Calu3 (cell line): Measurements from ENCODE around the gene PAQR6. TPM values are rescaled to one million over a fixed set of nuclear protein-coding genes. Genes with fewer than 3 reads are reported as not detected.

ENCODE experiments used
- BruUV-seq: library from RNA; stranded (reverse); fragments of 400-500 nt; replicated peaks from 2 replicates; lab custom pipeline; 2021; lab: Mats Ljungman, UMichigan
- CTCF ChIA-PET: fragments of 300-600 bp; sonication (Branson Sonifier 250); formaldehyde crosslinking; loops from one replicate; lab custom pipeline; 2022; ENCODE audit warnings: antibody characterized with exemption; lab: Charles Lee
- DNase-seq: peaks from one replicate; pipeline ENCODE4 v3.0.0; 2022
- H3K27ac Mint-ChIP-seq: one replicate; pipeline ENCODE4 v1.8.0; 2022; ENCODE audit warnings: mixed read lengths; ENCODE audit not compliant: unreplicated experiment
- H3K27me3 Mint-ChIP-seq: one replicate; pipeline ENCODE4 v1.8.0; 2022; ENCODE audit warnings: mixed read lengths; ENCODE audit not compliant: unreplicated experiment
- H3K36me3 Mint-ChIP-seq: one replicate; pipeline ENCODE4 v1.8.0; 2022; ENCODE audit warnings: mild to moderate bottlenecking, moderate library complexity, mixed read lengths; ENCODE audit not compliant: insufficient read depth, unreplicated experiment
- H3K4me1 Mint-ChIP-seq: one replicate; pipeline ENCODE4 v1.8.0; 2022; ENCODE audit warnings: mild to moderate bottlenecking, low read depth, mixed read lengths; ENCODE audit not compliant: unreplicated experiment
- H3K4me3 Mint-ChIP-seq: one replicate; pipeline ENCODE4 v1.8.0; 2022; ENCODE audit warnings: mild to moderate bottlenecking, low read depth, moderate library complexity, mixed read lengths; ENCODE audit not compliant: unreplicated experiment
- H3K9me3 Mint-ChIP-seq: one replicate; pipeline ENCODE4 v1.8.0; 2022; ENCODE audit warnings: low read depth, mixed read lengths; ENCODE audit not compliant: unreplicated experiment
- intact Hi-C: fragments of 100-400 bp; cut with micrococcal nuclease; formaldehyde crosslinking; loops from one replicate; pipeline ENCODE4 v1.10.0; 2022; ENCODE audit not compliant: unreplicated experiment
- total RNA-seq: library from RNA; stranded (reverse); gene quantifications from 2 replicates; pipeline ENCODE4 v1.2.3, GENCODE V29; 2022
- TF ChIP-seq, protein P1 (sequence below): fragments of 200-600 bp; IDR thresholded peaks from one replicate; pipeline ENCODE4 v1.8.0; 2022; ENCODE audit warnings: antibody characterized with exemption; ENCODE audit not compliant: unreplicated experiment

The PAQR6 gene
- total RNA-seq, 1 experiment from 2014 or later: 20.4 TPM

DNA sequence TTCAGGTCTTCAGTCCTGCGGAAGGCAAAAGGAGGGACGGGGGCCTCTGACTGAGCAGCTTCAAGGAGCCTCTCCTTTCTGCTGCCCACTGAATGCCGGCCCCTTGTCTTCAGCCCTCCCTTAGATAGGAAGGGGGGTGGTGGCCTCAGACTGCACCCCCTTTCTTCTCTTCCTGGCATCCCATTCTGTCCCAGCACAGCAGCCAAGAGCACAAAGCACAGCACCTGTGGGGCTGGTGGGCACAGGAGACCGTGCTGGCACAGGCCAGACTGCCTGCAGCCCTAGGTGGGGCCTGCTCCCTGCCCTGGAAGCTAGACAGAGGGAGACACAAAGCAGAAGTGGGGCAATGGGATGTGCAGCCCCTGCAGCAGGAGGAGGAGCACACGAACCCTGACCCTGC is 1.7 kb upstream of the PAQR6 start:
- Mint-ChIP-seq H3K27me3 (peaks cover 22% of the 10 kb centered on the region), H3K4me1 (no peaks in the 10 kb centered on the region), H3K36me3 (peaks cover 41% of the 10 kb centered on the region), H3K4me3 (no peak overlapping the region), H3K27ac (no peak overlapping the region), H3K9me3 (no peaks in the 10 kb centered on the region)
- BruUV-seq: no TSS peak
- intact Hi-C loops: no loop called here
- CTCF ChIA-PET: no interaction called here
- DNase-seq: no peak
- TF ChIP-seq, protein P1, sequence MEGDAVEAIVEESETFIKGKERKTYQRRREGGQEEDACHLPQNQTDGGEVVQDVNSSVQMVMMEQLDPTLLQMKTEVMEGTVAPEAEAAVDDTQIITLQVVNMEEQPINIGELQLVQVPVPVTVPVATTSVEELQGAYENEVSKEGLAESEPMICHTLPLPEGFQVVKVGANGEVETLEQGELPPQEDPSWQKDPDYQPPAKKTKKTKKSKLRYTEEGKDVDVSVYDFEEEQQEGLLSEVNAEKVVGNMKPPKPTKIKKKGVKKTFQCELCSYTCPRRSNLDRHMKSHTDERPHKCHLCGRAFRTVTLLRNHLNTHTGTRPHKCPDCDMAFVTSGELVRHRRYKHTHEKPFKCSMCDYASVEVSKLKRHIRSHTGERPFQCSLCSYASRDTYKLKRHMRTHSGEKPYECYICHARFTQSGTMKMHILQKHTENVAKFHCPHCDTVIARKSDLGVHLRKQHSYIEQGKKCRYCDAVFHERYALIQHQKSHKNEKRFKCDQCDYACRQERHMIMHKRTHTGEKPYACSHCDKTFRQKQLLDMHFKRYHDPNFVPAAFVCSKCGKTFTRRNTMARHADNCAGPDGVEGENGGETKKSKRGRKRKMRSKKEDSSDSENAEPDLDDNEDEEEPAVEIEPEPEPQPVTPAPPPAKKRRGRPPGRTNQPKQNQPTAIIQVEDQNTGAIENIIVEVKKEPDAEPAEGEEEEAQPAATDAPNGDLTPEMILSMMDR: no peak

DNA sequence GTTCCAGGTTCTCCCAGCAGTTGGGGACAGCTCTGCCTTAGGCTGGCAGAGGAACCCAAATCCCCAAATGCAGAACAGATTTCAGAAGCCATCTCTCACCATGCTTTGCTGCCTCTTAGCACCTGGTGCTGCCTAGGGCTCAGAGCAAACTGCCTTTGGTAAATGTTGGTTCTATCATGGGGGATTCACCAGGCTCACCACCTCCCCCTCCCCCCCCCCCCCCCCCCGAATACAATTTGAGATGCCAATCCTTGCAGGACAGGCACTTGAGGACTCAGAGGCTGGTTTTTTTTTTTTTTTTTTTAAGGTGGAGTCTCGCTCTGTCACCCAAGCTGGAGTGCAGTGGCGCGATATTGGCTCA is 447 bp upstream of the PAQR6 start:
- Mint-ChIP-seq H3K9me3 (no peaks in the 10 kb centered on the region), H3K4me3 (no peak overlapping the region), H3K27me3 (peaks cover 23% of the 10 kb centered on the region), H3K27ac (no peak overlapping the region), H3K36me3 (peaks cover 48% of the 10 kb centered on the region), H3K4me1 (no peaks in the 10 kb centered on the region)
- no peak for DNase-seq
- no TSS peak for BruUV-seq
- TF ChIP-seq, protein P1: no peak
- intact Hi-C loops: no loop called here
- CTCF ChIA-PET: interaction anchor here (0.7 to 0.9 kb wide), 3 partner anchors 18 to 1701 kb away, joined by 3 to 9 read pairs (median 5); no protein-coding TSS in a partner anchor

DNA sequence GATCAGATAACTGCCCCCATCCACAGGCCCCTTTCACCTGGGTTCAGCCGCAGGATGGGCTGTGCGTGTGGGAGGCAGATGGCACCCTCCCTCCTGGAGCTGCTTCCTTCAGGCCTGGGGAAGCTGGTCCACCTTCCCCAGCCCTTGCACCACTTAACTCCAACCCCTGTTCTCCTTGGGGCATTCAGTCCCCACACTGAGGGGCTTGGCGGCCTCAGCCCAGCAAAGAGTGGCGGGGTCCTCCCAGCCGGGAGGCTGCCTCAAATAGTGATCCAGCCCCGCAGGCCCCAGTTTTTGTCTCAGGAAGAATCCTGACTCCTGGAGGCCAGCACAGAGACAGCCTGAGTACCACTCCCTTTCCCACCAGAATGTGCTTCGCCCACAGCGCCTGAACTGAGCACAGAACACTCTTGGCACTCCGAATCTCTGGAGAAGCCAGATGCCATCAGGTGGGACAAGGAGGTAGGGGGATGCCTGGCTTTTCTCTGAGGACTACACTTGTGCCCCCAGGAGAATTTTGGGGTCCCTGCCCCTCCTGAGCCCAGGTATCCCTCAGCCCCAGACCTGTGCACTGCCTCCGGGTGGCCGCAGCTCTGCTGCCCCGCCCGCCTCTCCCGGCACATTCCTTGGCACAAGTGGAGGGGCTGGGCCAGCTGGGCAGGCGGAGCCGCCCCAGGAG is 936 bp downstream of the PAQR6 start:
- TF ChIP-seq, protein P1: no peak
- Mint-ChIP-seq H3K27me3 (peaks cover 23% of the 10 kb centered on the region), H3K4me1 (no peaks in the 10 kb centered on the region), H3K36me3 (peaks cover 57% of the 10 kb centered on the region), H3K9me3 (no peaks in the 10 kb centered on the region), H3K4me3 (no peak overlapping the region), H3K27ac (peak overlapping the region; percentile 24)
- CTCF ChIA-PET: interaction anchor here (0.6 to 1.7 kb wide), 3 partner anchors 33 to 101 kb away, joined by 3 read pairs; partner anchors contain the start of gene TMEM79
- peak; percentile 30 for DNase-seq
- BruUV-seq: TSS peak; percentile 8
- intact Hi-C loops: no loop called here

DNA sequence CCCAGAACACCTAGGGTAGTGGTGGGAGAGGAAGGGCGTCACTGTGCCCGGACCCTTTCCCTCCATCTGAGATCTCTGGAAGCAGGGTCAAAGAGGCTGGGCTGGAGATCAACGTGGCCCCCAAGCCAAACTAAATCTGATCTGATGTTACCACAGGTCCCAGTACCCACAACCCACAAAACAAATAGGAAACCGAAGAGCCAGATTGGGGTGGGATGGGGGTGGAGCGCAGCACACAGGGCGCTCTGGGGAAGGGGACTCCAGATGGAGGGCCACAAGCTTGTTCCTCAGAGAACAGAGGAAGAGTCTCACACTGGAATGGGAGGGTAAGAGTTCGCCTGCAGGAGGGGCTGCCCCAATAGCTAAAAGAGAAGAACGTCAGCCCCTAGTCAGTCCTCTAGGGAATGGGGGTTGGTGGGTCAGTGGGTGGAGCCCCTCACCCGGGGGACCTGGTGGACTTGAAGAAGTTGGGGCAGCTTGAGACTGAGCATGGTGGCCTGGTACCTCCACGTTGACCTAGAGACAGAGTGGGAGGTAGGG is 1.5 kb downstream of the PAQR6 start:
- TF ChIP-seq, protein P1: no peak
- DNase-seq: no peak
- no peaks in the 10 kb centered on the region for H3K4me1 Mint-ChIP-seq
- CTCF ChIA-PET: interaction anchor here (0.6 to 1.7 kb wide), 3 partner anchors 32 to 101 kb away, joined by 3 read pairs; partner anchors contain the start of gene TMEM79
- peaks cover 23% of the 10 kb centered on the region for H3K27me3 Mint-ChIP-seq
- BruUV-seq: no TSS peak
- peak overlapping the region; percentile 55 for H3K4me3 Mint-ChIP-seq
- peaks cover 61% of the 10 kb centered on the region for H3K36me3 Mint-ChIP-seq
- intact Hi-C loops: no loop called here
- peak overlapping the region; percentile 24 for H3K27ac Mint-ChIP-seq
- H3K9me3 Mint-ChIP-seq: no peaks in the 10 kb centered on the region
